BLaER1 treated with 17β-estradiol and CSF1 and Interleukin-3, amounts not matched to agents 10 nM and 100 nM (cell line): ENCODE measurements around the gene SCGB1C1.
"Not testable (repeated sequence)": the region's sequence is repeated elsewhere in the genome, so short reads cannot be mapped to it uniquely, and the experiment has no call there.

Experiments
- H3K27ac ChIP-seq, 11 experiments: shearing (Covaris generic); formaldehyde crosslinking; 2 replicates each; pipeline ENCODE4 v1.8.1; 2022
- H3K27me3 ChIP-seq, 11 experiments: shearing (Covaris generic); formaldehyde crosslinking; 2 replicates each; pipeline ENCODE4 v1.8.1; 2022
- H3K36me3 ChIP-seq, 11 experiments: shearing (Covaris generic); formaldehyde crosslinking; 2 replicates each; pipeline ENCODE4 v1.8.1; 2022
- H3K4me1 ChIP-seq, 10 experiments: shearing (Covaris generic); formaldehyde crosslinking; 2 replicates each; pipeline ENCODE4 v1.8.1; 2022
- H3K4me2 ChIP-seq, 11 experiments: shearing (Covaris generic); formaldehyde crosslinking; 2 replicates each; pipeline ENCODE4 v1.8.1; 2022
- H3K4me3 ChIP-seq, 10 experiments: shearing (Covaris generic); formaldehyde crosslinking; 2 replicates each; pipeline ENCODE4 v1.8.1; 2022
- H3K9ac ChIP-seq, 11 experiments: shearing (Covaris generic); formaldehyde crosslinking; 2 replicates each; pipeline ENCODE4 v1.8.1; 2022
- H3K9me3 ChIP-seq, 11 experiments: shearing (Covaris generic); formaldehyde crosslinking; replicated peaks in 1 of 11; 2 replicates each; pipeline ENCODE4 v1.8.1; 2022
- H4K20me1 ChIP-seq, 11 experiments: shearing (Covaris generic); formaldehyde crosslinking; 2 replicates each; pipeline ENCODE4 v1.8.1; 2022
- Cebpa-rat ChIP-seq, 11 experiments: shearing (Covaris generic); IDR thresholded peaks; 2 replicates each; pipeline ENCODE4 v1.8.1; 2022

The SCGB1C1 gene

GRCh38 chr11:212150-213100, 19.5 kb downstream of the SCGB1C1 start:
- Histone ChIP-seq H3K36me3 (peaks cover 63 to 77% (median 73%) of the 10 kb centered on the region in 11 experiments), H3K4me1 (peaks cover 22 to 40% (median 29%) of the 10 kb centered on the region in 10 experiments)

GRCh38 chr11:213111-213510, 20.2 kb downstream of the SCGB1C1 start:
- no peak for TF ChIP-seq Cebpa-rat (IDR thresholded peaks at IDR 0.05)
- H4K20me1 ChIP-seq, result peaks cover 23 to 79% (median 51%) of the 10 kb centered on the region in 11 experiments; a peak in 19 of 22 replicates
- peaks cover 63 to 77% (median 73%) of the 10 kb centered on the region in 11 experiments for H3K36me3 ChIP-seq

More at GRCh38 chr11:212150-213100, 19.5 kb downstream of the SCGB1C1 start:
- peak overlapping the region in 9 of 11 experiments; percentile 1 to 99 (median 98); a peak in 9 of 22 replicates for H3K9ac ChIP-seq
- 0 out of 22 replicates have a peak overlapping the region, but pooled peaks of 1 of the 11 experiments have one; percentile 98 for H3K27ac ChIP-seq
- no peaks in the 10 kb centered on the region for H3K27me3 ChIP-seq
- no peak overlapping the region for H3K4me2 ChIP-seq
- no peak for TF ChIP-seq Cebpa-rat (IDR thresholded peaks at IDR 0.05)
- peaks cover 23 to 79% (median 51%) of the 10 kb centered on the region in 11 experiments; a peak in 19 of 22 replicates for H4K20me1 ChIP-seq
- no peak overlapping the region for H3K4me3 ChIP-seq
- no peaks in the 10 kb centered on the region for H3K9me3 ChIP-seq

GRCh38 chr11:214083-214482, 21.2 kb downstream of the SCGB1C1 start:
- H3K4me3 ChIP-seq, result no peak overlapping the region
- peaks cover 23 to 77% (median 50%) of the 10 kb centered on the region in 11 experiments; a peak in 19 of 22 replicates for H4K20me1 ChIP-seq
- H3K4me1 ChIP-seq, result peaks cover 21 to 41% (median 30%) of the 10 kb centered on the region in 10 experiments
- no peak overlapping the region for H3K4me2 ChIP-seq
- TF ChIP-seq Cebpa-rat (IDR thresholded peaks at IDR 0.05), result no peak
- peaks cover 69 to 84% (median 78%) of the 10 kb centered on the region in 11 experiments for H3K36me3 ChIP-seq
- H3K9ac ChIP-seq, result peak overlapping the region in 1 of 11 experiments; percentile 27; a peak in 1 of 22 replicates
- H3K27ac ChIP-seq, result no peak overlapping the region
- no peaks in the 10 kb centered on the region for H3K9me3 ChIP-seq
- H3K27me3 ChIP-seq, result no peaks in the 10 kb centered on the region

More at GRCh38 chr11:213111-213510, 20.2 kb downstream of the SCGB1C1 start:
- Histone ChIP-seq H3K4me2 (no peak overlapping the region), H3K4me3 (no peak overlapping the region), H3K9ac (peak overlapping the region in 3 of 11 experiments; percentile 18 to 37 (median 31); a peak in 3 of 22 replicates), H3K9me3 (no peaks in the 10 kb centered on the region), H3K4me1 (peaks cover 22 to 41% (median 30%) of the 10 kb centered on the region in 10 experiments), H3K27me3 (no peaks in the 10 kb centered on the region), H3K27ac (no peak overlapping the region)

GRCh38 chr11:215581-216037, 22.7 kb downstream of the SCGB1C1 start:
- Histone ChIP-seq H3K9me3 (no peaks in the 10 kb centered on the region), H4K20me1 (peaks cover 10 to 61% (median 35%) of the 10 kb centered on the region in 11 experiments; a peak in 19 of 22 replicates), H3K27me3 (no peaks in the 10 kb centered on the region), H3K4me1 (peaks cover 6 to 26% (median 14%) of the 10 kb centered on the region in 10 experiments), H3K4me2 (no peak overlapping the region), H3K36me3 (peaks cover 54 to 73% (median 66%) of the 10 kb centered on the region in 11 experiments), H3K4me3 (no peak overlapping the region), H3K27ac (peak overlapping the region in 1 of 11 experiments; percentile 20; a peak in 2 of 22 replicates), H3K9ac (0 out of 22 replicates have a peak overlapping the region, but pooled peaks of 2 of the 11 experiments have one; percentile 15 to 35)
- TF ChIP-seq Cebpa-rat (IDR thresholded peaks at IDR 0.05), result no peak

- H4K20me1 ChIP-seq, result peaks cover 3 to 54% (median 28%) of the 10 kb centered on the region in 11 experiments; a peak in 17 of 22 replicates
- no peaks in the 10 kb centered on the region for H3K9me3 ChIP-seq
- peak overlapping the region in 4 of 11 experiments; percentile 10 to 24 (median 14); a peak in 2 of 22 replicates for H3K9ac ChIP-seq
- H3K4me1 ChIP-seq, result peaks cover 0 to 18% (median 8%) of the 10 kb centered on the region in 10 experiments; a peak in 14 of 20 replicates
- peak overlapping the region in 2 of 11 experiments; percentile 6 to 20; a peak in 3 of 22 replicates for H3K27ac ChIP-seq
- TF ChIP-seq Cebpa-rat (IDR thresholded peaks at IDR 0.05), result no peak
- H3K36me3 ChIP-seq, result peaks cover 47 to 66% (median 59%) of the 10 kb centered on the region in 11 experiments
- H3K4me3 ChIP-seq, result no peak overlapping the region
- H3K4me2 ChIP-seq, result no peak overlapping the region
- no peaks in the 10 kb centered on the region for H3K27me3 ChIP-seq
Measured at GRCh38 chr11:216081-216974, 23.4 kb downstream of the SCGB1C1 start.

- Histone ChIP-seq H3K9ac (no peak overlapping the region), H3K36me3 (peaks cover 33 to 63% (median 47%) of the 10 kb centered on the region in 11 experiments), H3K4me1 (peaks cover 3 to 14% (median 8%) of the 10 kb centered on the region in 10 experiments; a peak in 14 of 20 replicates), H3K27me3 (no peaks in the 10 kb centered on the region), H3K9me3 (no peaks in the 10 kb centered on the region), H3K4me3 (no peak overlapping the region), H3K4me2 (no peak overlapping the region), H4K20me1 (peaks cover 0 to 40% (median 14%) of the 10 kb centered on the region in 11 experiments; a peak in 14 of 22 replicates), H3K27ac (no peak overlapping the region; a peak in 1 of 22 replicates)
- TF ChIP-seq Cebpa-rat (IDR thresholded peaks at IDR 0.05), result no peak
Measured at GRCh38 chr11:217704-218103, 24.8 kb downstream of the SCGB1C1 start.

GRCh38 chr11:218815-219593, 26.1 kb downstream of the SCGB1C1 start:
- Histone ChIP-seq H3K4me1 (peaks cover 14 to 25% (median 18%) of the 10 kb centered on the region in 10 experiments), H3K4me3 (no peak overlapping the region), H3K9me3 (no peaks in the 10 kb centered on the region), H3K36me3 (peaks cover 20 to 53% (median 34%) of the 10 kb centered on the region in 11 experiments), H3K27ac (no peak overlapping the region; a peak in 1 of 22 replicates), H4K20me1 (peaks cover 0 to 27% (median 6%) of the 10 kb centered on the region in 11 experiments; a peak in 11 of 22 replicates), H3K27me3 (no peaks in the 10 kb centered on the region), H3K9ac (peak overlapping the region in 1 of 11 experiments; percentile 29; a peak in 1 of 22 replicates), H3K4me2 (no peak overlapping the region)
- TF ChIP-seq Cebpa-rat (IDR thresholded peaks at IDR 0.05), result no peak

- not testable (repeated sequence) for H3K9me3 ChIP-seq, H3K27ac ChIP-seq, H3K4me2 ChIP-seq, H3K4me3 ChIP-seq, H3K9ac ChIP-seq, H3K27me3 ChIP-seq
- Histone ChIP-seq H3K4me1 (peaks cover 30 to 42% (median 35%) of the 10 kb centered on the region in 10 experiments), H4K20me1 (peaks cover 0 to 11% (median 0%) of the 10 kb centered on the region in 11 experiments; a peak in 3 of 22 replicates), H3K36me3 (peaks cover 4 to 35% (median 17%) of the 10 kb centered on the region in 11 experiments; a peak in 19 of 22 replicates)
Measured at GRCh38 chr11:220641-221215, 27.9 kb downstream of the SCGB1C1 start.
